Keratinocyte (primary cell): ENCODE data around the gene IGFBP7.

Experiments
- CTCF ChIP-seq, 3 experiments: IDR thresholded peaks in 1 of 3; conservative IDR thresholded peaks in 1 of 3; optimal IDR thresholded peaks in 1 of 3; 2 replicates in 2 of 3; 3 replicates in 1 of 3; pipeline versions ENCODE3 to v1.5.1; 2011; ENCODE audit warnings: low read length in 3 of 3, mild to moderate bottlenecking in 3 of 3, moderate library complexity in 2 of 3, control low read depth in 1 of 3, inconsistent platforms in 1 of 3; ENCODE audit not compliant: insufficient read depth in 2 of 3; ENCODE audit errors: extremely low read depth in 1 of 3
- EZH2 ChIP-seq: IDR thresholded peaks from one replicate; pipeline ENCODE4 v1.6.1; 2012; ENCODE audit warnings: inconsistent platforms, mild to moderate bottlenecking, low read length, moderate library complexity

- TF ChIP-seq CTCF (optimal IDR thresholded peaks at IDR 0.05 in 1 of 3, IDR thresholded peaks at IDR 0.05 in 1 of 3, conservative IDR thresholded peaks at IDR 0.05 in 1 of 3; ENCODE audit: extremely low read depth in 1 of 3, insufficient read depth in 2 of 3, low read length in 3 of 3), result no peak
- TF ChIP-seq EZH2, result no peak
Measured at GRCh38 chr4:57061395-57061794, 48.8 kb downstream of the IGFBP7 start.
